NCI-H1092 treated with DMSO at 0.1 percent for 48 hours (cell line): ENCODE data around the gene PLSCR4.

Experiments used
- DNase-seq: peaks from one replicate; lab custom pipeline; 2025; lab: John Stamatoyannopoulos, UW

Gene PLSCR4

DNA sequence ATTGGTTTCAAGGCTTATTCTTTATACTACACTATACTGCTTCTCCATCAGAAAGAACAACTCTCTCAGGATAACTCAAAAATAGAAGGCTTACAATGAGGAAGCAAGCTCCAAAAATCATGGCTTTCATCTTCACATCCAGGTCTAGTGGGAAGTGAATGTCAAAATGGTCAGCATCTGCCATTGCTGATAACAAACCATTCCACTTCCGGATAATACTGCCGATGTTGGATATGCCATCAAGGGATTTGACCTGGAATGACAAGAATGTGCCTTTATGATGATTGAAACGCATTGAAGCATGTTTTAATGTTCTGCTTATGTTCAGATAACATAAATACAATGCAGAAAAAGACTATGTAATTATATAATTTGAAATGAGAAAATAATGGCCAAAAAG lies 55.9 kb downstream of the PLSCR4 start:
- DNase-seq = no peak

DNA sequence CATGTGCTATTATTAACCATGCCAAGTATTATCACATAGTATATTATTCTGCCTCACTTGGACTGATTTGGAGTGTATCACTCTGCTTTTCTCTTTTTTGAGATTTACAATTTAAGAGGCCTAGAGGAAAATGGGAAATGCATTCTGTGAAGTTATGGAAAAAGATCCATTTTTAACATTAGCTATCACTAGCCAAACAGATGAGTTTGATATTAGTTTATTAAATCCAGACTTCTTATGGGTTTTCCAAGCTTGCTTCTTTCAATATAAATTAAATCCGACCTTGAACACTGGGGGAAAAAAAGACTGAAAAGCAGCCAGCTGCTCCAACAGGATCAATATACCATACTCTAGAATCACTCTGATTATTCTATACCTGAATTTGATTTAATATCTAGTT lies 59.9 kb downstream of the PLSCR4 start:
- DNase-seq = no peak

DNA sequence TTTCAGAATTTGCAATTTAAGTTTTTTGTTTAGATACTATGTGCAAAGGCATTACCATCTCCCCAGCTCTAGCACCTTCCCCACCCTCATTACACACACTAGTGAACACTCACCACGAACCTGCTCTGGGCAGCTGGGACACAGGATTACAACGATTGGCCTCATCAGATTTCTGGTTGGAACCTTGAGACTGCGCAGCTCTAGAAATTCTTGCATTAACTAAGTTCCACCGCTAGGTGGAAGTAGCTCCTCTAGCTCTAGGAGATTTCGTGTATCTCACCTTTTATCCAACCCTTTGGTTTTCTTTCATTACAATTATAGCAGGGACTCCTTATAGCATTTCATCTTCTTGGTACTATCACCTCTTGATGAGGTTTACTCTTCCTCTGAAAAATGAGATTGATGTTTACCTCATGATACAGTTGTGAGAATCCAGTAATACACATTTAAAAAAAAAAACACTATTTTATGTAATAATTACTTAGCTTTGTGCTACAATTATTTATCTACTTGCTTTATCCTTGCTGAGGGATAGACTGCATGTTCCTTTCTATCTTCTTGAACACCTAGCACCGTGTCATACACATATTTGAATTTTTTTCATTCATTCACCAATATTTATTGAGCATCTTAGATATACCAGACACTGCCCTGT lies 61.3 kb downstream of the PLSCR4 start:
- DNase-seq = peak; percentile 50

DNA sequence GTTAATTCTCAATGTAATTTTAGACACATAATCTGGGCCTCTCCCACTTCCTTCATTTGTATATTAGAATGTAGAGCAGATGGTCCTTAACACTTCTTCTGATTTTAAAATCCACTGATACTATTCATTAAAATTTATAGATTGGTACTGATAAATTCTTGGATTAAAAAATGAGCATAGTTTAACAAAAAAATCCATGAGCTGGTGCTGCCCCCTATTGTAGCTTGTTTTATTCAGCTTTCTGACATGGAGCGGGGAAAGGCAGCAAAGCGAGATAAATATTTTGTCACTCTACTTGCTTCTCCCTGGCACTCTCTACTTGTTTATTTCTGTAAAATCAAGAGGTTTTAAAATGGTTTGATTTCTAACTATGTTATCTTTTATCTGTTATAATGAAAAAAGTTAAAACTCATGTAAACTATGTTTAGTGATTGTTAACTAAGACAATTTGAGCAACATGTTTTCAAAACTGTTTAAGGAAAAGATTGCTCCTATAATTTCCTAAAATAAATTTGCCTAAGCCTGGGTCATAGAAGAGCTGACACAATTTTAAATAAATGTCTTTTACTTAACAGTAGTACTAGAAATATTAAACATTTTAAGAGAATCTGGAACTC lies 63.5 kb downstream of the PLSCR4 start:
- DNase-seq = peak; percentile 15

DNA sequence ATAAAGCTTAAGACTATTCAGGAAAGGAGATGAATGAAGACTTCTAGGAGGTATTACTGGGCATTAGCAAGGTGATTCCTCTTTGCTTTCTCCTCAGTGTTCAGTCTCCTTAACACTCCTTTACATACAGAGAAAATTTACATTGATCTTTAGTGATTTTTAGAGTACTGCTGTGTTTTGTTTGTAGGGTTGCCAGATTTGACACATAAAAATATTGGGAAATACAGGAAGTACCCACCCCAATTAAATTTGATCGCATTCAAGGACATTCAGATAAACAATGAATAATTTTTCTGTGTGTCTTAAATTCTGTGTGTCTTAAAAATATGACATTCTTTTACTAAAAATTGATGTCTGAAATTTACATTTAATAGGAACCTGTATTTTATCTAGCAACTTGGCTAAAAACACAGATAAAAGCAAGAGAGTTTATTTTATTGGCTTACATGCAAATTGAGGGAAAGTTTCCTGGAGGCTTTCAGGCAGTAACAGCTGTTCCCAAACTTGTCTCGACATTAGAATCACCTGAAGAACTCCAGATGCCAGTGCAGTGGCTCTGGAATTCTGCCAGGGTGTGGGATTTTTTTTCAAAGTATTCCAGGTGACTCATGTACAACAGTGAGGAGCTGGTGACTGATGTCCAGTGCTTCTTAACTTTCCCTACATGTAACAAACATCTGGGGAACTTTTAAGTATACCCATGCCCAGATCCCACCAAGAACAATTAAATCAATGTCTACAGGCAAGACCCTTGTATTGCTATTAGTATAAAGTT lies 66.5 kb downstream of the PLSCR4 start:
- no peak for DNase-seq

DNA sequence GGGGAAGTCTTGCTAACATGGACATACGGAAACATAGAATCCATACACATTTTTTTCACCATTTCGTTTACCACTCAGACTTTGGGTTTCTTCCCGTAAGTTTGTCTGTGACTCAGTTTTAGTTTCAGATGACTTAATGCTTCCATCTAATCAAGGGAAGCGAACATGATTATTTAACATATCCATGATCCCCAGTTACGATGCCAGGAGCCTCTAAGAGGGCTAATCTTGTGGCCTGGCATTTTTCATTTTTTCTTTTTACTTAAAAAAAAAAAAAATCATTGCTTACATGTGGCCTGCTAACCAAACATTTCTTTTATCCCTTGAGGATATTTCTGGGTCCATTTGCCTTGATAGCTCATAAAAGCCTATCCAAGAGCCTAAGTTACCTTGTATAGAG lies 69.7 kb downstream of the PLSCR4 start:
- DNase-seq = no peak

DNA sequence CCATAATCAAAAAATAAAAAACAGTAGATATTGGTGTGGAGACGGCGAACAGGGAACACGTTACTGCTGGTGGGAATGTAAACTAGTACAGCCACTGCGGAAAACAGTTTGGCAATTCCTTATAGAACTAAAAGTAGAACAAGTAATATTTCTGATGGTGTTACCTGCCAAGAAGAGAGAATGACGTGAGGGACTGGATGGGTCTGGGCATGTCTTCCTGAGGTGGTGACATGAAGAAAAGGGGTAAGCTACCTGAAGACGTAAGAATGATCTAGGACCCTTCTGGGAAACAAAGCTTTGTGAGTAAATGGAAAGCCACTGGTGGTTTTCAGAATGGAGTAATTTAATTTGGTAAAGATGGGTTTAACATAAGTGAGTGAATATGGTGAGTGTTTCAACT lies 70.5 kb downstream of the PLSCR4 start:
- no peak for DNase-seq

DNA sequence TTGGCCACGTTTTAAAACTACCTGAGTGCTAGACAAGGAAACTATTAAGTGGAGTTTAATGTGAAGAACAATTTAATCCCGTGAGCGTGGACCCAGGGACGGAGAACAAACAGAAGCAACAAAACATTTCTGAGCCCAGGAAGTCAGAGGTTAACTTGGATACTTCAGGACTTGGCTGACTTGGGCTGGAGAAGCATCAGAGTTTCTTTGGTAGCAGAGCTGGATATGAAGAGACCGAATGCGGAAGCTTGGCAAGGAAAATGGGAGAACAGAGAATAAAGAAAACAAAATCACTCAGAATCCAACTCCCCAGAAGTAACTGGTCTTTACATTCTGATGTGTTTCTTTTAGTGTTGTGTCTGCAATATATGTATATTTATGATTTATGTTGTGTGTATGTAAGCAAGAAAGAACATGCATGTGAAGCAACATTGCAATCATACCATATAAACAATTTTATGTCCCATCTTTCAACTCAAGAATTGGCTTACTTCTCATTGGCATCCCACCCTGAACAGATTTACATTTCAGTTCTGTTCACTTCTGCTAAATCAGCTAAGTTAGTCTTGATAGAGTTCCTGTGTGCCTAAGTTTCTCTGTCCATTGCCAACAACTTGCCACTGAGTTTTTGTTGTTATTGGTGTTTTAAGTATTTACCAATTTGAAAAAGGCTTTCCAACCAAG lies 72.8 kb downstream of the PLSCR4 start:
- no peak for DNase-seq

DNA sequence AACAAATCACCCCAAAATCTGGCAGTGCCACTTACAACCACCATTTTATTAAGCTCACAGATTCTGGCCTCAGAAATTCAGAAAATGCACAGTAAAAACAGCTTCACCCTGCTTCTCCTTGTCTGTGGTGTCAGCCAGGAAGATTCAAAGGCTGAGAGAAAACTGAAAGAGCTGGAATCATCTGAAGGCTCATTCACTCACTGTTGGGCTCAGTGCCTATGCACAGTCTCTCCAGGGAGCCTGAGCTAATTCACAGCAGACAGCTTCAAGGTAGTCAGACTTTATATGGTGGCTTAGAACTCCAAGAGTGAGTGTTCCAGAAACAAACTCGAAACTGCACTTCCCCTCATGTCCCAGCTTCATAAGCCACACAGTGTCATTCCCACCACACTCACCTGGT lies 73.4 kb downstream of the PLSCR4 start:
- no peak for DNase-seq

DNA sequence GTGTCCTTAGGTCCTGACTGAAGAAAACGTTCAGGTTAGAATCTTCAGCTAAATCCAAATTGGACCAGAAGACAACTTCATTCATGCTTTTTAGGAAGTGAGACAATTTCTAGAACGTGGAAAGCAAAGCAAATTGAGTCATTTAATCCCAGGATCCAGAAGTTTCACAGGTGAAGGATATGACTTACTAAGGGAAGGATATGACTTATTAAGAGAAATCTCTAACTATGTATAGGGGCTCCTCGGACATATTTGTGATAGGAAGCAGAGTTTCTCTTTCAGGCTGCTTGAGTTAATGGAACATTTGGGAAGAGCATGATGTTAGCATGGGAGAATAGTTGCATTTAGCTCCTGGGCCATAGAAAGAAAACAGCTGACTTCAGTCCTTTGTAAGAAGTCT lies 73.8 kb downstream of the PLSCR4 start:
- DNase-seq = no peak

DNA sequence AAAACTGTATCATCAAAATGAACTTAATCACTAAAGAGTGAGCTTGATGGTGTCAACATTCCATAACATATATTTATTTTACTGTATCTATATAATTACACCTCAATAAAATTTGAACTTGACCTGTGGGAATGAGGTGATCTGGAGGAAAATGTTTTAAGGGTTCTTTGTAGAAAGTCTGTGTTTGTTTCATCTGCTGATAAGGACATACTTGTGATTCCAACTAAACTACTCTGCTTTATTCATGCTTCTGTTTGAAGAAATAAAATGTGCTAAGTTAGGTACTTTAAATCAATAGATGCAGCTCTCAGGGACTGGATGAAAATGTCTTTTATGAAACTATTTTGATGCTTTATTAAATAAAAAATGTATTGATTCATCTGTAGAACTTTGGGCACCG lies 78.3 kb downstream of the PLSCR4 start:
- no peak for DNase-seq

DNA sequence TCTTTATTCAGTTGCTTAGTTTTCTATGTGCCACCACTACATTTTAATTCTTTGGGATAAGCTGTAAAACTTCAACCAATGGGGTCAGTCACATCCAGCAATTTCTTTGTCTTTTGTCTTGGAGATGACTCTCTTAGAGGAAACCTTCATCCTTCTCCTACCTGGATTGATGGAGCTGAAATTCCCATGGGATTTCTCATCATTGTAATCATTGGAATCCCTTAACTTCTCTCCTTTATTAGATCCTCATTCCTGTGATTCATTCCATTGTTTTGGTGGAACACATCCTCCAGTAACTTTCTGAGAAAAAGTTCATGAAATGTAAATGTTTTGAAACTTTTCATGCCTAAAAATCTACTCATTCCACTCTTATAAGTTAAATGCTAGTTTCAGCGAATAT lies 80.3 kb downstream of the PLSCR4 start:
- no peak for DNase-seq

DNA sequence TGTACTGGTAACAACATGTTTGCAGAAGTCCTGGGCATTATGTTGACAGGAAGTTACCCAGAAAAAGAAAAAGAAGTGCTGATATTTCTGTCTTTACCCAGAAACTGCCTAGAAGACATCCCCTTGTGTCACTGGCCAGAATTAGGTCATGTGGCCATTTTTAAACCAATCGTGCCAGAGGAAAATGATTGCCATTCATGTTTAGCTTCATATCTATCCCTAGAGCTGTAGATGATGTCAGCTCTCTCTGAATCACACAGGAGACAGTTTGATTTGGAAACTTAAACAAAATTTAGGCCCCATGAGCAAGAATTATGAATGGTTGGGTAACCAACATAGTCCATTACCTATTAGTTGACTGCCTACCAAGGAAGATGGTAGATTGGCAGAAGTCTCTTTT lies 81.0 kb downstream of the PLSCR4 start:
- DNase-seq = no peak

DNA sequence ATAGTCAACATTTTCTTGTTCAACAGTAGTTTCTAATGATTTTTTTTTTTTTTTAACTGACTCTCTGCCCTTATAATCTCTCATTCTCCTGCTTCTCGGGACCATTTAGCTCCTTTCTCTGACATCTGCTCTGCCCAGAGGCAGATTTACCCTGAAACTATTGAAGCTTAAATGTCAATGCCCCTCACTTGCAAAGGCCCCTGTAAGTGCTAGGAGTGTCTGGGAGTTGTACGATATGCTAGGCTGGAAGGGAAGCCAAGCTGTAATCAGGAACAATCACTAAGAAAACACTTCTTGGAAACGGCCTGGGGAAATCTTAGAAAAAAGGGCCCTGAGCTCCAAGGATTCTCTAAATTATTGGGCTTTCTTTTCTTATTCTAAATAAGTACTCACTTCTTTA lies 84.1 kb downstream of the PLSCR4 start:
- no peak for DNase-seq

DNA sequence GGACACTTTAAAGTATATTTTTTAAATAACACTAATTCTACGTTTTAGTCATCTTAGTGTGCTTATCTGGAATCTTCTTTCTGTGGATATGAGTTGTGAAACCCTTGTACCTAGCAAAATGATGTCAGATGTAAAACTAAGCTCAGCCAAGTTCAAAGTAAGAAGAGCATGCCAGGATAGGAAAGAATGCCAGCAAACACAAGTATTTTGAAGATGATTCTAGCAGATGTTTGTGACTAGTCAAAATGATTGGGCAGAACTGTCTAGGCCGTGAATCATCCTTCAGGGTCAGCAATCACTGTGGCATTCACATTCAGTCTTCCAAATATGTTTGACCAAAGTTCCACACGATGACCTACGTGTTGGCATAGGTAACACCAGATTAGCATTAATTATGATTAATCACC lies 84.5 kb downstream of the PLSCR4 start:
- no peak for DNase-seq

DNA sequence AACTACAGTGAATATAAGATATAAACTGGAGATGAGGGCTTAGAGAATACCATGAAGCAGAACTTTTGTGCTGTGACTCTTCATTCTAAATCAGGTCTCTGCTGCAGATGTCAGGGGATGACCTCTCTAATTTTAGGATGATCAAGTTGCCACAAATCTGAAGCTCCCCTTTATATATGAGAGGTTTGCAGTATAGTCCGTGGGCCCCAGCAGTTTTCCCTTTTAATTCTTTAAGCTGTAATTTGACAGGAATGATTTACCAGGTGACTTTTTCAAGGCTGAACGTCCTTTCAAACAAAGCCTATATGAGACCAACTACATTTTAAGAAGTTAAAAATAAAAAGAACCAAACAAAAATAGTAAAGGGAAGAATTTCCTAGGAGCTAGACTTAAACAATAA lies 85.0 kb downstream of the PLSCR4 start:
- no peak for DNase-seq

DNA sequence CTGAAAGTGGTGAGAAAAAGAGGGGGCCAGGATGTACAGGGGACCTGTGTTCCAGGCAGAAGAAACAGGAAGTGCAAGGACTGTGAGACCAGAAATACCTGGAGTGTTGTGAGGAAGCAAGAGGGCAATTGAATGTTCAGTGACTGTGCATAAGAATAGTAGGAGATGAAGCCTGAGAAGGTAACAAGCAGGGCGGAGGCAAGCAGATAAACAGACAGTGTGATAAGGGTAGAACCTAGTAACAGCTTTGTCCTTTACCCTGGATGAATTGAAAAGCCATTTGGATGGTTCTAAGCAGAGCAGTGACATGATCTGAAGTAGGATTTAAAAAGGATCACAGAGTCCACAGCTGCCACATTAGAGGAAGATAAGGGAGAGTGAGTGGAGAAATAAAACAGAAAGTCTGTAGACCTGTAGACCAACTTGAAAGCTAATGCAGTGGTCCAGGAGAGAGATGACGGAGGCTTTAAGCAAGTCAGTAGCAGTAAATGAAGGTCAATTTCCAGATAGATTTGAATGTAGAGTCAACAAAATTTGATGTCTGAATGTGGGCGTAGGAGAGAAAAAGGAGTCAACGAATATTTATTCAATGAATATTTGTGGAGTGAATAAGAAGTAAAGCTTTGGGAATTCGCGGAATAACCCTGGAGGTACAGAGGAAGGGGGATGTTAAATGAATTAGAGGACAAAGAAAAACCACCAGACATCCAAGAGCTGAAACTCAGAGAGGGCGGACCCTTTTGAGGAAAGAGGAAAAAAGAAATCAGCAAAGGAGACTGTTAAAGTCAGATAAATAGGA lies 85.7 kb downstream of the PLSCR4 start:
- DNase-seq = no peak

DNA sequence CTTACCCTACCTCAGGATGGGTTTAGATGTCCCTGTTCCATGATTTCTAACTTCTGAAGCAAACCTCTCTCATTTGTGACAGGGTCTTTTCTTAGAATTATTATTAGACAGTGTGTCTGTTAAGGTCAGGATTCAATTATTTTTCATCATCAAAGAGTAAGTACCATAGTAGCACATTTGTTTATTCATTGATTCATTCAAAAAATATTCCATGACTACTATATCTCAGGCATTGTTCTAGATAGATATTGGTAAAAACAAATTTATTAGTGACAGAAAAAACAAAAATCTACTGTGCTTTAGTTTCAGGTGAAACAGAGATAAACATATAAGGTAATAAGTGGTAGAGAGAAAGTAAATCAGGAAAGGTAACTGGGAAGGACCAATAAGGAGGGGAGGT lies 86.4 kb downstream of the PLSCR4 start:
- DNase-seq = no peak

DNA sequence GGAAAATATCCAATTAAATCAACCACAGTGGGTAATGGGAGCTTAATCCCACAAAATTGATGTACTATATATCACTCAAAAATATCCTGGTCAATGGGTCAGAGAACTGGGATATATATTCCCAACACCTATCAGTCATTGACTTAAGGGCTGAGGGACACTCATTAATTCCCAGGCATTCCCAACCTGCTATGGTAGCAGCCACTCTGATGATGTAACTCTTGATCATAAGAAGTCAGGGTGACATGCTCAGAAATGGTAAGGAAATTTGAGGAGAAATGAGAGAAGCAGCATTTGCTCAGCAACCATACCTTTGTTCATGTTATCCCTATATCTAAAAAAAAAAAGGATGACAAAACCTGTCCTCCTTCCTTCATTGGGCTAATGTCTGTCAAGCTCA lies 86.8 kb downstream of the PLSCR4 start:
- no peak for DNase-seq

DNA sequence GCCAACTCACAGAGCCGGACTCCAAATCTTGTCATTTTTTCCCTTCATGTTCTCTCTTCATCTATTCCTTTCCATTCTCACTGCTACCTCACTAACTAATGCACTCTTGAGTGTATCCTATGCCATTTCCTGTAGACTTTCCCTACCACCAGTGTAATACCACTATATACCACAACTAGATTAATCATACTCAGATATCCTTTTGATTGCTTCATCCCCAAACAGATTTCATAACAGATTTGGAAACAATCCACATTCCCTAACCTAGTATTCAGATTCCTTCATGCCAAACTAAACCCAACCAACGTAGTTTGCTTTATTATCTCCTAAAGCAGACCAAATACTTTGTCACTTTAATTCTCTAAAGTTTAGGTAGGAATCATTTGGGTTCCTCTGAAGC lies 87.3 kb downstream of the PLSCR4 start:
- no peak for DNase-seq

DNA sequence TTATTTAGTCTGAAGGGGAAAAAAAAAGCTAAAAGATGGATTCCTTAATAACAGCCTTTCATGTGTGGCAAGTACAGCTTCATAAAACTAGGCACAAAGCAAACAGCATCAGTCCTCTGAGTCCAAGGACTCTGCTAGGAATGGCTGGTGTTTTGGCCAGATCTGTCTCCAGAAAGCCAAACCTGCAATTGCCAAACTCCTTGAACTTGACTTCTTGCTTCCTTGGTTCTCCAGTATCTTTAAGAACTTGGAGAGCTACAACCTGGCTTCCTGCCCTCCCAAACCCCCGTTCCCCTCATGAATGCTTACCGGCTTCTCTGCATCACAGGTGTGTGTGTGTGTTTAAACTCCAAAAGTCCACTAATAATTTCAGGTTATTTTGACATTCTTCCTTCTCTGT lies 88.3 kb downstream of the PLSCR4 start:
- DNase-seq = no peak

DNA sequence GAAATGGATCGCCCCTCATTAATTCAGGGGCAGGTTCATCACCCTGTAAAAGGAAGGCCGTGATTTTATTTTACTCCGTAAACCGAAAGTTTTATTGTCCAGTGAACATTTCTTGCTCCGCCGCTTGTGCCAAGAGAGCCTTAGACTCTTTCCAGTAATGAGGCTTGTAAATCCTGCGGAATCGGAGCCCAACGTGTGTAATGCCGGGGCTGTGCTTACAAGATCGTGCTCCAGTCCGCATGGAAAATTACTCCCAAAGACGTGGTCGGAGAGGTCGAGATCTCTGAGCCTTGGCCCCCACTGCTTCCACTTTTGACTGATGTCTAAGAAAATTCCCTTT lies 89.3 kb downstream of the PLSCR4 start:
- no peak for DNase-seq
